Vagina (tissue), 2 donors: ENCODE measurements around the gene KCNG4. TPM values are rescaled to one million over a fixed set of nuclear protein-coding genes. Genes with fewer than 3 reads are reported as not detected.

Experiments
- DNase-seq, 2 donors: peaks; one replicate each; pipeline ENCODE4 v3.0.0-alpha.2; 2017; ENCODE audit errors: extremely low spot score in 2 of 2
- H3K27ac ChIP-seq: fragments of 200-600 bp; sonication (generic); one replicate; pipeline ENCODE4 v1.5.1; 2019
- H3K27me3 ChIP-seq: fragments of 200-600 bp; sonication (generic); one replicate; pipeline ENCODE4 v1.5.1; 2019
- H3K36me3 ChIP-seq, 2 donors: fragments of 200-600 bp; sonication (generic); one replicate each; pipeline ENCODE4 v1.5.1; 2017 to 2019
- H3K4me1 ChIP-seq: fragments of 200-600 bp; sonication (generic); one replicate; pipeline ENCODE4 v1.5.1; 2019
- H3K4me3 ChIP-seq, 2 donors: fragments of 200-600 bp; sonication (generic); 1 replicate in 1 of 2; 2 replicates in 1 of 2; pipeline ENCODE4 v1.5.1; 2016 to 2019
- H3K9me3 ChIP-seq: fragments of 200-600 bp; sonication (generic); one replicate; pipeline ENCODE4 v1.5.1; 2019
- CTCF ChIP-seq, 3 experiments: fragments of 450-650 bp in 2 of 3; fragments of 200-600 bp in 1 of 3; sonication (generic) in 1 of 3; IDR thresholded peaks; one replicate each; pipeline ENCODE4 v1.5.1; 2017 to 2019; ENCODE audit warnings: antibody characterized with exemption in 3 of 3, mild to moderate bottlenecking in 2 of 3, moderate library complexity in 2 of 3
- POLR2A ChIP-seq, 2 donors: fragments of 450-650 bp; IDR thresholded peaks; one replicate each; pipeline ENCODE4 v1.6.1; 2017; ENCODE audit warnings: antibody characterized with exemption in 2 of 2, mild to moderate bottlenecking in 2 of 2, moderate library complexity in 2 of 2
- POLR2AphosphoS5 ChIP-seq, 2 donors: sonication (generic); formaldehyde crosslinking; IDR thresholded peaks; one replicate each; pipeline ENCODE4 v1.9.0; 2017; ENCODE audit warnings: antibody characterized with exemption in 2 of 2, mild to moderate bottlenecking in 2 of 2, low read depth in 1 of 2; ENCODE audit not compliant: insufficient read depth in 1 of 2
- intact Hi-C: fragments of 100-400 bp; cut with DNase I; formaldehyde crosslinking; loops from one replicate; pipeline ENCODE4 v1.15.1; 2023
- total RNA-seq: library from RNA; depleted of rRNA; stranded (reverse); fragments of >200 nt; gene quantifications from one replicate; pipeline ENCODE4 v1.2.3, GENCODE V29; 2016

KCNG4 gene
- total RNA-seq, 1 donor from 2014 or later = not detected

GRCh38 chr16:84278333-84278732 lies 38.5 kb upstream of the KCNG4 start:
- no peaks in the 10 kb centered on the region for H3K27me3 ChIP-seq
- H3K4me3 ChIP-seq = no peak overlapping the region
- no peak for DNase-seq
- TF ChIP-seq POLR2A (IDR thresholded peaks at IDR 0.05) = no peak
- no peak for TF ChIP-seq POLR2AphosphoS5 (IDR thresholded peaks at IDR 0.05; ENCODE audit: insufficient read depth in 1 of 2, low read depth in 1 of 2)
- TF ChIP-seq CTCF (IDR thresholded peaks at IDR 0.05) = no peak
- H3K27ac ChIP-seq = no peak overlapping the region
- H3K36me3 ChIP-seq = no peaks in the 10 kb centered on the region
- H3K4me1 ChIP-seq = peaks cover 1% of the 10 kb centered on the region
- intact Hi-C loops = loop anchor here (5.0 kb wide), 1 partner anchor 204 kb away; no protein-coding TSS in a partner anchor
- no peaks in the 10 kb centered on the region for H3K9me3 ChIP-seq

GRCh38 chr16:84277244-84277823 lies 37.5 kb upstream of the KCNG4 start:
- DNase-seq = no peak
- H3K4me1 ChIP-seq = no peaks in the 10 kb centered on the region
- no peak overlapping the region for H3K27ac ChIP-seq
- H3K27me3 ChIP-seq = no peaks in the 10 kb centered on the region
- TF ChIP-seq CTCF (IDR thresholded peaks at IDR 0.05) (peak; percentile 62 to 80 (median 76)), POLR2A (IDR thresholded peaks at IDR 0.05) (no peak)
- H3K4me3 ChIP-seq = no peak overlapping the region
- no peaks in the 10 kb centered on the region for H3K36me3 ChIP-seq
- H3K9me3 ChIP-seq = no peaks in the 10 kb centered on the region
- intact Hi-C loops = loop anchor here (5.0 kb wide), 1 partner anchor 205 kb away; no protein-coding TSS in a partner anchor

GRCh38 chr16:84275585-84276151 lies 35.9 kb upstream of the KCNG4 start:
- DNase-seq = no peak
- Histone ChIP-seq H3K27ac (no peak overlapping the region), H3K36me3 (no peaks in the 10 kb centered on the region), H3K4me3 (no peak overlapping the region), H3K9me3 (no peaks in the 10 kb centered on the region), H3K27me3 (no peaks in the 10 kb centered on the region), H3K4me1 (no peaks in the 10 kb centered on the region)
- intact Hi-C loops = loop anchor here (5.0 kb wide), 1 partner anchor 207 kb away; no protein-coding TSS in a partner anchor
- TF ChIP-seq POLR2AphosphoS5 (IDR thresholded peaks at IDR 0.05; ENCODE audit: insufficient read depth in 1 of 2, low read depth in 1 of 2) = no peak
- no peak for TF ChIP-seq CTCF (IDR thresholded peaks at IDR 0.05)
- TF ChIP-seq POLR2A (IDR thresholded peaks at IDR 0.05) = no peak

GRCh38 chr16:84274515-84274914 lies 34.7 kb upstream of the KCNG4 start:
- H3K9me3 ChIP-seq = no peaks in the 10 kb centered on the region
- H3K27me3 ChIP-seq = no peaks in the 10 kb centered on the region
- no peaks in the 10 kb centered on the region for H3K36me3 ChIP-seq
- no peak overlapping the region for H3K27ac ChIP-seq
- intact Hi-C loops = no loop called here
- TF ChIP-seq CTCF (IDR thresholded peaks at IDR 0.05) = no peak
- no peak for TF ChIP-seq POLR2A (IDR thresholded peaks at IDR 0.05)
- TF ChIP-seq POLR2AphosphoS5 (IDR thresholded peaks at IDR 0.05; ENCODE audit: insufficient read depth in 1 of 2, low read depth in 1 of 2) = no peak
- H3K4me3 ChIP-seq = no peak overlapping the region
- no peak for DNase-seq
- H3K4me1 ChIP-seq = no peaks in the 10 kb centered on the region

GRCh38 chr16:84272740-84273320 lies 33.0 kb upstream of the KCNG4 start:
- H3K4me3 ChIP-seq = no peak overlapping the region
- H3K27me3 ChIP-seq = no peaks in the 10 kb centered on the region
- H3K9me3 ChIP-seq = no peaks in the 10 kb centered on the region
- no peaks in the 10 kb centered on the region for H3K36me3 ChIP-seq
- H3K27ac ChIP-seq = no peak overlapping the region
- no peaks in the 10 kb centered on the region for H3K4me1 ChIP-seq
- no peak for DNase-seq
- intact Hi-C loops = no loop called here
- TF ChIP-seq POLR2AphosphoS5 (IDR thresholded peaks at IDR 0.05; ENCODE audit: insufficient read depth in 1 of 2, low read depth in 1 of 2) (no peak), CTCF (IDR thresholded peaks at IDR 0.05) (no peak), POLR2A (IDR thresholded peaks at IDR 0.05) (no peak)
